Pancreas (tissue), 10 donors: Measurements from ENCODE around the gene HMCN1. TPM values are rescaled to one million over a fixed set of nuclear protein-coding genes. Genes with fewer than 3 reads are reported as not detected.

Source experiments
- ATAC-seq, 4 donors: fragments of 200-7000 bp; cut with Tn5 transposase; one replicate each; pipeline versions ENCODE4 v1.8.0 to v1.9.1; 2020; ENCODE audit warnings: mild to moderate bottlenecking in 4 of 4, moderate library complexity in 4 of 4
- DNase-seq, 6 donors: peaks; one replicate each; pipeline ENCODE4 v3.0.0-alpha.2; 2020
- FAIRE-seq: peaks from 2 replicates; lab custom pipeline; 2012; peaks lifted over from hg19 to GRCh38; lab: Jason Lieb, UNC
- H3K27ac ChIP-seq, 4 donors: fragments of 200-600 bp; sonication (generic); 1 replicate in 3 of 4; 2 replicates in 1 of 4; pipeline versions ENCODE4 v1.5.0 to v1.8.0; 2020
- H3K27me3 ChIP-seq, 4 donors: fragments of 200-600 bp; one replicate each; pipeline ENCODE4 v1.8.0; 2021
- H3K36me3 ChIP-seq, 3 donors: fragments of 200-600 bp; sonication (generic) in 1 of 3; one replicate each; pipeline versions ENCODE4 v1.5.0 to v1.8.0; 2020 to 2021
- H3K4me1 ChIP-seq, 3 donors: fragments of 200-600 bp; one replicate each; pipeline ENCODE4 v1.8.0; 2021
- H3K4me3 ChIP-seq, 4 donors: fragments of 200-600 bp; sonication (generic) in 2 of 4; one replicate each; pipeline versions ENCODE4 v1.5.0 to v1.8.0; 2020 to 2021
- H3K9me3 ChIP-seq, 4 donors: fragments of 200-600 bp; one replicate each; pipeline ENCODE4 v1.8.0; 2021
- WGBS, 2 donors: extraction: QIAGEN DNeasy Blood & Tissue Kit; methylation state at CpG; one replicate each; pipeline ENCODE4 v1.1.7; 2013; 5-methylcytosine and 5-hydroxymethylcytosine counted together
- intact Hi-C, 3 donors: fragments of 100-400 bp; cut with DNase I; formaldehyde crosslinking; loops; one replicate each; pipeline versions ENCODE4 v1.11.1 to v1.14.2; 2022
- polyA plus RNA-seq, 2 donors: library from polyadenylated mRNA; stranded (reverse); fragments of 200-250 nt; gene quantifications; one replicate each; pipeline ENCODE4 v1.2.3, GENCODE V29; 2013
- total RNA-seq, 6 donors: library from RNA; stranded (reverse); fragmentation: NEBNext Ultra II Directional in 4 of 6; extraction: Animal tissue kit (Norgen Biotek cat#: 25700) in 4 of 6; gene quantifications; one replicate each; pipeline versions ENCODE4 v1.2.1 to v1.2.4, GENCODE V29; 2021 to 2023
- TF ChIP-seq, protein P1 (sequence below), 4 donors: fragments of 200-600 bp; sonication (generic) in 3 of 4; IDR thresholded peaks; one replicate each; pipeline versions ENCODE4 v1.5.0 to v1.8.0; 2021; ENCODE audit warnings: antibody characterized with exemption in 4 of 4
- donor health status: healthy with polysubstance abuse.
- donor health status: DM: no; HTN: no; CAD: no; lungs with moderate emphysema.
- donor health status: DM: no; HTN: no; CAD: no.
- donor health status: control.
- donor health status: control.
- donor health status: Bipolar disorder and iron deficiency.
- donor health status: DM: yes; HTN: yes; CAD: no.
- donor health status: DM: no; HTN: no; CAD: no.
- donor health status: DM: no; HTN: no; CAD: no.
- donor health status: DM: yes; HTN: yes; CAD: no.

HMCN1 gene
- total and polyA plus RNA-seq, 8 donors = 0.19 to 4.8 (median 0.60) TPM

DNA sequence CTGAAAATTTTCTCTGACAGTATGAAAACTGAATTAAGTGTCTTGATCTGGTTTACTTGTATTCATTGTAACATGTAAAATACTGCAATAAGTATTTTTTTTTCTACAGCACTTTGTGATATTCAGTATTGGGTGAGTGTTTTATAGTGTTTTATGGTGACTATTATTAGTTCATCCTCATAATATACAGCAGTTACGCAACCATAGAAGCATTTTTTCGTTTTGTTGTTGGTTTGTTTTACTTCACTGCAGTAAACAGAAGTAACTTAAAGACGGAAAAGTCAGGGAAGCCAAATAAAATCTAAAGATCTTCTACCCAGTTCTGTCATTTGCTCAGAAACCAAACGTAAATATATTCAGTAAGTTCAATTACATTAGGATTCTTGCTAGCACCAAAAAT, 390.8 kb downstream of the HMCN1 start:
- intact Hi-C loops = no loop called here
- H3K36me3 ChIP-seq = no peaks in the 10 kb centered on the region
- no peak overlapping the region for H3K4me3 ChIP-seq
- FAIRE-seq = no peak
- DNase-seq = no peak
- no peak overlapping the region for H3K27ac ChIP-seq
- H3K4me1 ChIP-seq = no peaks in the 10 kb centered on the region
- H3K9me3 ChIP-seq = no peaks in the 10 kb centered on the region
- WGBS, 2 donors = 71 to 76% methylated on average over 4 of the region's 4 CpGs
- no peak for ATAC-seq
- TF ChIP-seq, protein P1, sequence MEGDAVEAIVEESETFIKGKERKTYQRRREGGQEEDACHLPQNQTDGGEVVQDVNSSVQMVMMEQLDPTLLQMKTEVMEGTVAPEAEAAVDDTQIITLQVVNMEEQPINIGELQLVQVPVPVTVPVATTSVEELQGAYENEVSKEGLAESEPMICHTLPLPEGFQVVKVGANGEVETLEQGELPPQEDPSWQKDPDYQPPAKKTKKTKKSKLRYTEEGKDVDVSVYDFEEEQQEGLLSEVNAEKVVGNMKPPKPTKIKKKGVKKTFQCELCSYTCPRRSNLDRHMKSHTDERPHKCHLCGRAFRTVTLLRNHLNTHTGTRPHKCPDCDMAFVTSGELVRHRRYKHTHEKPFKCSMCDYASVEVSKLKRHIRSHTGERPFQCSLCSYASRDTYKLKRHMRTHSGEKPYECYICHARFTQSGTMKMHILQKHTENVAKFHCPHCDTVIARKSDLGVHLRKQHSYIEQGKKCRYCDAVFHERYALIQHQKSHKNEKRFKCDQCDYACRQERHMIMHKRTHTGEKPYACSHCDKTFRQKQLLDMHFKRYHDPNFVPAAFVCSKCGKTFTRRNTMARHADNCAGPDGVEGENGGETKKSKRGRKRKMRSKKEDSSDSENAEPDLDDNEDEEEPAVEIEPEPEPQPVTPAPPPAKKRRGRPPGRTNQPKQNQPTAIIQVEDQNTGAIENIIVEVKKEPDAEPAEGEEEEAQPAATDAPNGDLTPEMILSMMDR (IDR thresholded peaks at IDR 0.05) = no peak
- H3K27me3 ChIP-seq = no peaks in the 10 kb centered on the region

DNA sequence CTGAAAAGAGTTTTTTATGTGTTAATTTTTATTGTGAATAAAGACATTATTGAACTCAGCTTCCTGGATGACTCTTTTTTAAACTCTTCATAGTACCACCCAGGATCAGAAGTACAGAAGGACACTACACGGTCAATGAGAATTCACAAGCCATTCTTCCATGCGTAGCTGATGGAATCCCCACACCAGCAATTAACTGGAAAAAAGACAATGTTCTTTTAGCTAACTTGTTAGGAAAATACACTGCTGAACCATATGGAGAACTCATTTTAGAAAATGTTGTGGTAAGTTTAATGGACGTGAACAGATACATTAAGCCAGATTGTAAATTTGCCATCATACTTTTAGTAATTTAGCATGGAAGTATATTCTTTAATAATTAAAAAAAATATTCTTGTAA, 391.3 kb downstream of the HMCN1 start:
- Histone ChIP-seq H3K27ac (no peak overlapping the region), H3K36me3 (no peaks in the 10 kb centered on the region), H3K4me1 (no peaks in the 10 kb centered on the region), H3K27me3 (no peaks in the 10 kb centered on the region), H3K9me3 (no peaks in the 10 kb centered on the region), H3K4me3 (no peak overlapping the region)
- FAIRE-seq = no peak
- 71 to 90% methylated on average over 3 of the region's 3 CpGs for WGBS, 2 donors
- ATAC-seq = no peak
- intact Hi-C loops = no loop called here
- no peak for DNase-seq
- TF ChIP-seq, protein P1 (IDR thresholded peaks at IDR 0.05) = no peak

DNA sequence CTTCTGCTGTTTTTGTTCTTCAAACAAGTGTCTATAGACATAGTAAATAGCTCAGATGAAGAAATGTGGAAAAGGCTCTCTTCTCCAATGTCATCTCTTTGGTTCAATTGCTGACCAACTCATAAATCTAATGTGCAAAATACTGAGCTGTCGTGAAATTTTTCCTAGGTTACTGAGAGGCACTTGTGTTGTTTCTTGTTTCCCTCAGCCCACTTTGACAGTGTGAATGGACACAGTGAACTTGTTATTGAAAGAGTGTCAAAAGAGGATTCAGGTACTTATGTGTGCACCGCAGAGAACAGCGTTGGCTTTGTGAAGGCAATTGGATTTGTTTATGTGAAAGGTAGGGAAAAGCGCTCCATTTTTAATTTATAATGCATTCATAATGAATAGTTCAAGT, 395.6 kb downstream of the HMCN1 start:
- no peak for FAIRE-seq
- Histone ChIP-seq H3K4me1 (no peaks in the 10 kb centered on the region), H3K36me3 (no peaks in the 10 kb centered on the region), H3K27me3 (no peaks in the 10 kb centered on the region), H3K4me3 (no peak overlapping the region), H3K27ac (no peak overlapping the region), H3K9me3 (no peaks in the 10 kb centered on the region)
- ATAC-seq = no peak
- DNase-seq = no peak
- TF ChIP-seq, protein P1 (IDR thresholded peaks at IDR 0.05) = no peak
- intact Hi-C loops = no loop called here
- WGBS, 2 donors = 83 to 87% methylated on average over 4 of the region's 4 CpGs

- intact Hi-C loops = no loop called here
- no peak overlapping the region for H3K4me3 ChIP-seq
- H3K27ac ChIP-seq = no peak overlapping the region
- ATAC-seq (no peak), FAIRE-seq (no peak), DNase-seq (no peak)
- H3K9me3 ChIP-seq = no peaks in the 10 kb centered on the region
- 67 to 75% methylated on average over 4 of the region's 4 CpGs for WGBS, 2 donors
- TF ChIP-seq, protein P1 (IDR thresholded peaks at IDR 0.05) = no peak
- H3K4me1 ChIP-seq = no peaks in the 10 kb centered on the region
- H3K27me3 ChIP-seq = no peaks in the 10 kb centered on the region
- no peaks in the 10 kb centered on the region for H3K36me3 ChIP-seq
Measured at GRCh38 chr1:186139115-186139514, 404.9 kb downstream of the HMCN1 start.

DNA sequence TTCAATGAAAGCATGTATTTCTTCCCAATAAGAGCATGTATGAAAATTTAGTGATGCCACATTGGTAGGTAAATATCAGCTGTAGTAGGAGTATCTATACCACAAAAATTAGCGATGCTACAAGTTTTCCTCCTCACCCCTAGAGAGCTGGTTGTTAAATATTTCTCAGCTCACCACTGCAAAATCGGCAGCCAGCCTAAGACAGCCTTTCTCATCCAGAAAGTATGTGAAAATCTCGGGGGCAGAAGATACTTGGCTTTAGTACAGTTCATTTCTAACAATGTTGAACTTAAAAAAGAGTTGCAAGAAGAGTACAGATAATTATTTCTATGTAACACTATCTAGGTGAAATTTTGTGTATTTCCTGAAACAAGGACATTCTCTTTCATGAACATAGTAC, 405.5 kb downstream of the HMCN1 start:
- TF ChIP-seq, protein P1 (IDR thresholded peaks at IDR 0.05) = no peak
- no peaks in the 10 kb centered on the region for H3K27me3 ChIP-seq
- intact Hi-C loops = no loop called here
- no peaks in the 10 kb centered on the region for H3K36me3 ChIP-seq
- 61 to 65% methylated on average over 3 of the region's 3 CpGs for WGBS, 2 donors
- H3K27ac ChIP-seq = no peak overlapping the region
- H3K4me3 ChIP-seq = no peak overlapping the region
- H3K4me1 ChIP-seq = no peaks in the 10 kb centered on the region
- FAIRE-seq (no peak), ATAC-seq (no peak), DNase-seq (no peak)
- H3K9me3 ChIP-seq = no peaks in the 10 kb centered on the region
